OCI-LY1 (cell line): ENCODE results near the gene CAB39.

Experiments used
- H2AFZ ChIP-seq: fragments of 200-600 bp; sonication (generic), shearing (Covaris generic); 2 replicates; pipeline ENCODE4 v1.6.0; 2014; ENCODE audit warnings: antibody characterized with exemption, mild to moderate bottlenecking, low read length
- H3F3A ChIP-seq: fragments of 200-600 bp; sonication (generic), shearing (Covaris generic); 2 replicates; pipeline ENCODE4 v1.6.0; 2014; ENCODE audit warnings: mild to moderate bottlenecking, antibody characterized with exemption, low read length, moderate library complexity; ENCODE audit not compliant: insufficient read depth
- H3K27ac ChIP-seq: fragments of 200-600 bp; sonication (generic); 2 replicates; pipeline ENCODE4 v1.5.1; 2014; ENCODE audit warnings: low read length, mixed run types, mild to moderate bottlenecking, low read depth; ENCODE audit not compliant: poor library complexity, severe bottlenecking
- H3K27me3 ChIP-seq: fragments of 200-600 bp; sonication (generic); 2 replicates; pipeline ENCODE4 v1.6.0; 2014; ENCODE audit warnings: antibody characterized with exemption, mild to moderate bottlenecking, low read length, moderate library complexity; ENCODE audit not compliant: insufficient read depth
- H3K36me3 ChIP-seq: fragments of 200-600 bp; sonication (generic); 2 replicates; pipeline ENCODE4 v1.6.1; 2014; ENCODE audit warnings: mild to moderate bottlenecking, antibody characterized with exemption, low read length, moderate library complexity, mixed read lengths; ENCODE audit not compliant: insufficient read depth
- H3K4me1 ChIP-seq: fragments of 200-600 bp; sonication (generic); 2 replicates; pipeline ENCODE4 v1.5.1; 2014; ENCODE audit warnings: mild to moderate bottlenecking, low read length, moderate library complexity; ENCODE audit not compliant: insufficient read depth, severe bottlenecking
- H3K4me2 ChIP-seq: fragments of 200-600 bp; sonication (generic), shearing (Covaris generic); 2 replicates; pipeline ENCODE4 v1.6.1; 2014; ENCODE audit warnings: low read length
- H3K4me3 ChIP-seq: fragments of 200-600 bp; sonication (generic); 2 replicates; pipeline ENCODE4 v1.5.1; 2014; ENCODE audit warnings: low read length, low read depth, mild to moderate bottlenecking, mixed read lengths; ENCODE audit not compliant: poor library complexity, severe bottlenecking
- H3K79me2 ChIP-seq: fragments of 200-600 bp; shearing (Covaris generic); 2 replicates; pipeline ENCODE4 v1.6.1; 2016; ENCODE audit warnings: mixed run types, low read length, mixed read lengths; ENCODE audit not compliant: insufficient read depth
- H3K9ac ChIP-seq: fragments of 200-600 bp; sonication (generic), shearing (Covaris generic); 2 replicates; pipeline ENCODE4 v1.6.1; 2014; ENCODE audit warnings: mild to moderate bottlenecking, low read length, mixed read lengths
- H3K9me2 ChIP-seq: fragments of 200-600 bp; sonication (generic), shearing (Covaris generic); 2 replicates; pipeline ENCODE4 v1.6.1; 2014; ENCODE audit warnings: low read depth, mild to moderate bottlenecking, low read length, mixed read lengths
- H3K9me3 ChIP-seq: fragments of 200-600 bp; shearing (Covaris generic); 2 replicates; pipeline ENCODE4 v1.6.1; 2014; ENCODE audit warnings: low read length, mixed read lengths
- H4K20me1 ChIP-seq: fragments of 200-600 bp; sonication (generic), shearing (Covaris generic); 2 replicates; pipeline ENCODE4 v1.6.0; 2016; ENCODE audit warnings: mild to moderate bottlenecking, low read length; ENCODE audit not compliant: insufficient read depth
- CTCF ChIP-seq: fragments of 200-600 bp; sonication (generic), shearing (Covaris generic); IDR thresholded peaks from 2 replicates; pipeline ENCODE4 v1.5.1; 2017; ENCODE audit warnings: mild to moderate bottlenecking, antibody characterized with exemption, low read length, moderate library complexity, mixed read lengths
- EZH2 ChIP-seq: fragments of 200-600 bp; sonication (generic), shearing (Covaris generic); IDR thresholded peaks from 2 replicates; pipeline ENCODE4 v1.8.0; 2017; ENCODE audit warnings: borderline replicate concordance, mixed run types, mild to moderate bottlenecking, antibody characterized with exemption, low read length, moderate library complexity, mixed read lengths

The CAB39 gene

DNA sequence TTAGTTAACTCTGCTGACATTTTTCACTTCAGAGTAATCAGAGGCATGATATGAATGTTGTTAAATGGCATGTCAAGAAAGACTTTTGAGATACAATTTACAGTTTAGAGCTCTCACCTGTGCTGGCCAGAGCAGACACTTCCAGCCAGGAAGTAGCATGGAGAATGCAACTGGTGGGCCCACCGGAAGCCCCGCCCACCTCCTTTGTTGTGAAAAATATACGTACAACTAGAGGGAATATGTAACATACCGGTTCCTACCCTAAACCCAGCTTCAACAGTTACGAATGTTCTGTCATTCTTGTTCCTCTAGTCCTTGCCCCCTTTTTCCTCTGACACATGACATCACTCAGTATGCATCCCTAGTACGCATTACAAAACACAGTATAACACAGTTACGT lies 81.9 kb downstream of the CAB39 start:
- H3K4me1 ChIP-seq = peaks cover 26% of the 10 kb centered on the region
- no peaks in the 10 kb centered on the region for H4K20me1 ChIP-seq
- no peak overlapping the region for H3K9ac ChIP-seq
- H3K4me2 ChIP-seq = no peak overlapping the region
- no peaks in the 10 kb centered on the region for H3K9me2 ChIP-seq
- H3K9me3 ChIP-seq = peaks cover 13% of the 10 kb centered on the region
- H3K36me3 ChIP-seq = peaks cover 78% of the 10 kb centered on the region
- H3K79me2 ChIP-seq = no peaks in the 10 kb centered on the region
- no peak overlapping the region for H3K27ac ChIP-seq
- TF ChIP-seq CTCF = no peak
- no peak for TF ChIP-seq EZH2
- H3K27me3 ChIP-seq = no peaks in the 10 kb centered on the region
- no peak overlapping the region for H2AFZ ChIP-seq
- no peak overlapping the region for H3K4me3 ChIP-seq
- 0 out of 2 replicates have a peak, but pooled peaks cover 7% of the 10 kb centered on the region for H3F3A ChIP-seq

DNA sequence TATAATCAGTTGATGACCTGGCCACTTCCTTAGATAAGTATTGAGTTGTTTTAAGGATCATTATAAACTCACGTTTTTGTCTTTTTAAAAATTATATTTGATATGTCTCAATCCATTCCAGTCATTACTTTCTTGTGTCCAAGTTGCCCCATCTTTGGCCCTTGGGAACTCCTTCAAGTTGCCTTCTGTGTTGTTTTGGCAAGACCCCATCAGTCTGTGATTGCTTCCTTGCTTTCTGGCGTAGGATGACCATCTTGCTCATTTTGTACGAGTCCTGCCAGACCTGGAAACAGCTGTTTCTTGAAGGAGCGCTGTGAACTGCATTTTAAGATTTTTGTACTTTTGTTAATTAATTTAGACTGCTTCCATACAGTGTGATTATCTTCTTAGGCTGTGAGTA lies 83.2 kb downstream of the CAB39 start:
- no peak overlapping the region for H3K4me2 ChIP-seq
- H3K27ac ChIP-seq = peak overlapping the region; percentile 77
- H3K9me2 ChIP-seq = no peaks in the 10 kb centered on the region
- H3K79me2 ChIP-seq = no peaks in the 10 kb centered on the region
- H2AFZ ChIP-seq = no peak overlapping the region
- no peak overlapping the region for H3K4me3 ChIP-seq
- 0 out of 2 replicates have a peak, but pooled peaks cover 7% of the 10 kb centered on the region for H3F3A ChIP-seq
- TF ChIP-seq CTCF (no peak), EZH2 (no peak)
- no peaks in the 10 kb centered on the region for H3K27me3 ChIP-seq
- peaks cover 26% of the 10 kb centered on the region for H3K4me1 ChIP-seq
- no peaks in the 10 kb centered on the region for H4K20me1 ChIP-seq
- peaks cover 78% of the 10 kb centered on the region for H3K36me3 ChIP-seq
- H3K9me3 ChIP-seq = peaks cover 12% of the 10 kb centered on the region
- no peak overlapping the region for H3K9ac ChIP-seq

- Histone ChIP-seq H3K36me3 (peaks cover 78% of the 10 kb centered on the region), H3K79me2 (no peaks in the 10 kb centered on the region), H3F3A (0 out of 2 replicates have a peak, but pooled peaks cover 7% of the 10 kb centered on the region), H3K4me3 (no peak overlapping the region), H3K9me3 (peaks cover 12% of the 10 kb centered on the region), H3K27me3 (no peaks in the 10 kb centered on the region), H3K9ac (no peak overlapping the region), H2AFZ (no peak overlapping the region), H3K9me2 (no peaks in the 10 kb centered on the region), H3K4me2 (no peak overlapping the region), H3K27ac (peak overlapping the region; percentile 77), H3K4me1 (peaks cover 26% of the 10 kb centered on the region), H4K20me1 (no peaks in the 10 kb centered on the region)
- TF ChIP-seq EZH2 (no peak), CTCF (no peak)
These were observed 83.7 kb downstream of the CAB39 start for GRCh38 chr2:230796280-230796862.
